HG03280 (cell line): ENCODE results near the gene ZSWIM6.

Experiments used
- ATAC-seq: cut with Tn5 transposase; IDR thresholded peaks from one replicate; pipeline ENCODE4 v1.9.1; 2021; ENCODE audit warnings: mild to moderate bottlenecking, moderate library complexity; ENCODE audit not compliant: unreplicated experiment

Gene ZSWIM6

GRCh38 chr5:61306531-61307131 is 25.4 kb upstream of the ZSWIM6 start:
- peak; percentile 65 for ATAC-seq

GRCh38 chr5:61307191-61307590 is 24.9 kb upstream of the ZSWIM6 start:
- no peak for ATAC-seq

- ATAC-seq, result no peak
Observed at GRCh38 chr5:61307611-61308010, 24.4 kb upstream of the ZSWIM6 start.

GRCh38 chr5:61308712-61309111 is 23.3 kb upstream of the ZSWIM6 start:
- ATAC-seq, result no peak

- no peak for ATAC-seq
Observed at GRCh38 chr5:61309115-61309514, 22.9 kb upstream of the ZSWIM6 start.

GRCh38 chr5:61311056-61311610 is 20.9 kb upstream of the ZSWIM6 start:
- no peak for ATAC-seq

- no peak for ATAC-seq
Observed at GRCh38 chr5:61311836-61312808, 19.9 kb upstream of the ZSWIM6 start.

GRCh38 chr5:61313960-61314681 is 17.9 kb upstream of the ZSWIM6 start:
- ATAC-seq, result no peak

- ATAC-seq, result no peak
Observed at GRCh38 chr5:61318376-61318775, 13.7 kb upstream of the ZSWIM6 start.

- ATAC-seq, result peak; percentile 98
Observed at GRCh38 chr5:61319388-61320146, 12.5 kb upstream of the ZSWIM6 start.

GRCh38 chr5:61320860-61321259 is 11.2 kb upstream of the ZSWIM6 start:
- no peak for ATAC-seq

- ATAC-seq, result no peak
Observed at GRCh38 chr5:61321669-61322068, 10.4 kb upstream of the ZSWIM6 start.

- ATAC-seq, result no peak
Observed at GRCh38 chr5:61322738-61323725, 9.0 kb upstream of the ZSWIM6 start.

- ATAC-seq, result no peak
Observed at GRCh38 chr5:61327760-61328753, 4.0 kb upstream of the ZSWIM6 start.

GRCh38 chr5:61328791-61329549 is 3.1 kb upstream of the ZSWIM6 start:
- no peak for ATAC-seq

GRCh38 chr5:61329550-61330128 is 2.4 kb upstream of the ZSWIM6 start:
- ATAC-seq, result no peak

- ATAC-seq, result no peak
Observed at GRCh38 chr5:61330341-61330844, 1.7 kb upstream of the ZSWIM6 start.
